Measurements from ENCODE around the gene C8G.
A peak's percentile ranks its signal among the peaks of the same experiment; 100 is the strongest.

C8G gene

DNA sequence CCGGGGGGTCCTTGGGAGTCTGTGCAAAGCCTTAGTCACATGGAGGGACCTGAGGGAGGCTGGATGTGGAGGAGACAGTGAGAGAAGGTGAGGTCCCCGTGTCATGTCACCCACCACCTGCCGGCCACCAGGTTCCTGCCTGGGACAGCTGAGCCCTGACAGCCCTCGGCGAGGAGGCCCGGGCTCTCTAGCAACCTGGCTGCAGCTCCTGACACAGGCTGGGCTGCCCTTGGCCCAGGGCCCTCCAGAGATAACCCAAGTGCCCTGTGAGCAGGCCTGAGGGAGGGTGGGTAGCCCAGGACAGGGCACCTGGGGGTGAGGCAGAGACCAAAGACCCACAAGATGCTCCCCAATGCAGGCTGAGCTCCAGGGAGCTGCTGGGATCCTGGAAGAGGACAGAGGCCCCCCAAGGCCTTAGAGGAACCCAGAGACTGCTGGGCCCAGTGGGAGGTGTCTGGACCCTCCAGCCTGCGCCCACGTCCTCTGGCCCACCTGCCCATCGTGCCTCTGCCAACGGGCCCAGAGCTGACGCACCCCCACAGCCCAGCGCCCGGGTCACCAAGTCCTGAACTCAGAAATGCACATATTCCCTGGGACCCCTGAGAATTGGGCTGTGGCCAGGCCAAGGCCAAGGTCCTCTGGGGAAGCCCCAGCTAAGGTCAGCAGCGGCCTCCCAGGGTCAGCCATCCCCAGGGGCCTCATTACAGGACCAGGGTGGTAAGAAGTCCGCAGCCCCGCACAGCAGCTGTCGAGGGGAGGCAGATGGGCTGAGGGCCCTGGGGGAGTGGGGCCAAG lies 23.5 kb downstream of the C8G start:
- DNase-seq (ENCODE audit: low read depth) = no peak

GRCh38 chr9:136969150-136969549 lies 24.1 kb downstream of the C8G start:
- DNase-seq (ENCODE audit: low read depth) = no peak

DNA sequence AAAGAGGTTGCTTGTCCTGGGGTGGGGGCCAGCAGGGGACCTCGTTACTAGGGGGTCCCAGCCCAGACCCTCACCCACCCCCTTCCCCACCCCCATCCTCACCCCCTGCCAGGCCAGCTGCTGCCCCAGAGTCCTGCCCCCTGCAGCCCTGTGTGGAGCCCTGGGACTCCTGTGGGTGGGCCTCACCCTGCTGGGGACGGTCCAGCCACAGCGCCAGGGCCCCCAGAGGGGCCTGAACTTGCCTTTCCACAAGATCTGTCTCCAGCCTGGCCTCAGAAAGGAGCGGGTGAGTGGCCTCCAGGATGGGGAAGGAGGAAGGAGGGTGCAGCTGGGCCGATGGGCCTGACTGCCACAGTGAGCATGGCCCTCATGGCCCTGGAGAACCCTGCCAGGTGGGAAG lies 24.7 kb downstream of the C8G start:
- DNase-seq (ENCODE audit: low read depth) = no peak

- DNase-seq (ENCODE audit: low read depth) = no peak
These were observed 25.3 kb downstream of the C8G start for GRCh38 chr9:136970361-136970760.

DNA sequence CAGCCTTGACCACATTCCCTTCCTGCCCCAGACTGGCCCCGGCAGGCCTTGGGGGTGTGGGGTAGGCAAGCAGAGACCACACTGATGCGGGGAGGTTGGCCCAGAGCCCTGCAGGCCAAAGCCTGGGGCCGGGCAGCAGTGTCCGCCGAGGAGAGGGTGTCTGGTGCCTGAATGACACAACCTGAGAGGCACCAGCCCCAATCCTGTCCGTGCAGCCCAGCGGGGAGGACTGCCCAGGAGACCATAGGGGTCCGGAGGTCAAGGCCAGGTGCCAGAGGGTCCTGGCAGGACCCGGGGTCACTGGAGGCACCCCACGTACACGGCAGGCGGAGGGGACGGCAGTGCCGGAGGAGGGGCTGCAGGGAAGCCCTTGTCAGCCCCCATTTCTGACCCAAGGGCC lies 26.7 kb downstream of the C8G start:
- DNase-seq (ENCODE audit: low read depth) = no peak

GRCh38 chr9:136972335-136972734 lies 27.3 kb downstream of the C8G start:
- no peak for DNase-seq (ENCODE audit: low read depth)

DNA sequence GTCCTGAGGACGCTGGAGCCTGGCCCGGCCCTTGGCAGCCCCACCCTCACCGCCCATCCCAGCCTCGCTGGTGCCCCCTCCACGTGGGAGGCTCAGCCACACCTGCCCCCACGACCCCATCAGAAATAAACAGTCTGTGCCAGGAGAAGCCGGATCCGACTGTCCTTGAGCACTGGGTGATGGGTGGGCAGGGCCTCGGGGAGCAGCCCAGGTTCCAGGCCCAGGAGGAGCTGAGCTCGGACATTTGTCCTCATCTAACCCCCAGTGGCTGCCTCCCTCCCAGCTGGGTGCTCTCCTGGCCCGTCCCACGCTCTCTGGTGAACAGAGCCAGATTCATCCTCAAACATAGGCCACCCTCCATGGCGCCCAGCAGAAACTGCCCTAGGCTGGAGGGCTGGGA lies 27.7 kb downstream of the C8G start:
- no peak for DNase-seq (ENCODE audit: low read depth)

DNA sequence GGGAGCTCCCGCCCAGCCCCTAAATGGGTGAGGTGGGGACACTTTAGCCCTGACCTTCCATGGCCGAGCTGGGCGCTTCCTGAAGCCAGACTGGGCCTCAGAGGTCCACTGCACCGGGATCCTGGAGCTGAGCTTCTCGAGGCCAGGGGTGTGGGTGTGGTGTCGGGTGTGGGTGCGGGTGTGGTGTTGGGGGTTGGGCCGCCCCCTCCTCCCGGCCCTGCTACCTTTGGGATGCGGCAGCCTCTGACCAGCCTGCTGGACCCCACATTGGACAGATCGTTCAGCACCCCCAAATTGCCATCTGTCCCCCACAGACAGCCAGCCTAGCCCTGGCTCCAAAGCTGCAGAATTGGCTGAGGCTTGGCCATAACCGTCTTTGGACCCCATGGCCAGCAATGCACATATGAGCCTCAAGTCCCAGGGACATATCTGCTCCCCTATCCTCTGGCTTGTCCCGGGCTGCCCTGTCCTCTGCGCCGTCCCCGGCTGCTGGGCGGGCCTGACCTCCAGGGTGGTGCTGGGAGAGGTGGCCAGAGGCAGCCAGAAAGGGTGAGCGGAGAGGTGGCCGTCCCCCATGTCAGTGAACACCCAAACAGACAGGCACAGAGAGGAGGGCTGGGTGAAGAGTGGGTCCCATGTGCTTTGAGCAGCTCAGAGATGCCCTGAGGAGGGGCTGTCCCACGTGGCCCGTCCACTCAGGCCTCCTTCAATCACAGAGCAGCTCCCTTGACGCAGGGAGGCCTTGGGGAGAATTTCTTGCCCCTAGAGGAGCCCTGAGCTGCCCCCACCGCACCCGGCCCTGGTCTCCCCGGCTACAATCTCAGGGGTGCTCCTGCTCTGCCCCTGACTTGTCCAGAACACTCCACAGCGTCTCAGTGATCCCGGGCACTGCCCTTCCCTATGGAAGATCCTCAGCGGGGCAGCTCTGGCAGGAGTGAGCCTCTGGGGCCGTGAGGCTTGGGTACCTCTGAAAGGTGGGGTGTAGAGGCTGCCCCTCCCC lies 28.9 kb downstream of the C8G start:
- no peak for DNase-seq (ENCODE audit: low read depth)

- DNase-seq (ENCODE audit: low read depth) = no peak
These were observed 29.9 kb downstream of the C8G start for GRCh38 chr9:136974817-136975535.

DNA sequence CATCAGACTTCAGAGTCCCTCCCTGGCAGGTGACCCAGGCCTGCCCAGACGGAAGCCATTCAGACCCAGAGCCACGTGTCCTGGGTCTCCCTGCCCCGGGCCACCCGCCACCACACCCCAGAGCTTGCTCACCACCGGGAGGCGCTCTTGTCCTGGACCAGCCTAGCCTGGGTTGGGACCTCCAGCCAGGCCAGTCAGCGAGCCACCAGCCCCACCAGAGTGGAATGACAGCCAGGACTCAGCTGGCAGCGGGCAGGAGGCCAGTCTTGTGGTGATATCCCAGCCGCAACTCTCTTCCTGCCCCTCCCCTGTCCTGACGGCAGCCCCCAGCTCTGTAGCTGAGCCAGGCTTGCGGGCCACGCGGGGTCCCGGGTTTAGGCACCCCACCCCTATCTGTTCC lies 30.6 kb downstream of the C8G start:
- DNase-seq (ENCODE audit: low read depth) = no peak

DNA sequence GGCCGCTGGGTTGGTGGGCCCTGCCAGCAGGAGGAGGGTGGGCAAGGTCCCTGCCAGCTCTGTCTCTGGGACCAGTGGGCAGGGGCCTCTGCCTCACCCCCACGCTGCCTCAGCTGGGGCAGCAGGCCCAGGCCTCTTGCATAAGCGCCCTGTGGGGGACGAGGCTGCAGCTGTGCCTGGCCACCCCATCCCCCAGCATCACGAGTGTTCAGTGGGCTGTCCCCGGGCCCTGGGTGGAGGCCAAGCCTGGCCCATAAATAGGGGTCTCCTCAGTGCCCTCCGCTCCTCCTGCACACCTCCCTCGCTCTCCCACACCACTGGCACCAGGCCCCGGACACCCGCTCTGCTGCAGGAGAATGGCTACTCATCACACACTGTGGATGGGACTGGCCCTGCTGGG lies 32.2 kb downstream of the C8G start, which contains the start of gene PTGDS:
TSS of gene PTGDS (plus strand) at position 282 of the 400 bp plus-strand sequence. CDS start at position 357, 75 bp downstream.
- no peak for DNase-seq (ENCODE audit: low read depth)

DNA sequence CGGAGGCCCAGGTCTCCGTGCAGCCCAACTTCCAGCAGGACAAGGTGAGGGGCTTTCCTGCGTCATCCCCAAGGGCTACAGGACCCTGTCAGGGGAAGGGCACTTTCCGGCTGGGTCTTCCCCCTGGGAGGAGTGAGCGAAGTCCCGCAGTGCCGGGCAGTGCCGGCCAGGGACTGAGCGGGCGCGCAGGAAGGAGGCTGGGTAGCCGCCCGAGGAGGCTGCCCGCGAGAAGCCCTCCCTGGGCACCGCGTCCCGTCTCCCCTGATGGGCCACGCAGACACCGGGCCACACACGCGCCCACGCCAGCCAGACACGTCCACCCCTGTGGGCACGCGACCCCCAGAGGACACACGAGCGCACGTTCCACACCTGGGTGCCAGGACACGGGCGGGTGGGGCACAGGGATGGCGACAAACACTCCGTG lies 32.6 kb downstream of the C8G start:
- no peak for DNase-seq (ENCODE audit: low read depth)

GRCh38 chr9:136978073-136978864 lies 33.2 kb downstream of the C8G start:
- DNase-seq (ENCODE audit: low read depth) = peak; percentile 51

DNA sequence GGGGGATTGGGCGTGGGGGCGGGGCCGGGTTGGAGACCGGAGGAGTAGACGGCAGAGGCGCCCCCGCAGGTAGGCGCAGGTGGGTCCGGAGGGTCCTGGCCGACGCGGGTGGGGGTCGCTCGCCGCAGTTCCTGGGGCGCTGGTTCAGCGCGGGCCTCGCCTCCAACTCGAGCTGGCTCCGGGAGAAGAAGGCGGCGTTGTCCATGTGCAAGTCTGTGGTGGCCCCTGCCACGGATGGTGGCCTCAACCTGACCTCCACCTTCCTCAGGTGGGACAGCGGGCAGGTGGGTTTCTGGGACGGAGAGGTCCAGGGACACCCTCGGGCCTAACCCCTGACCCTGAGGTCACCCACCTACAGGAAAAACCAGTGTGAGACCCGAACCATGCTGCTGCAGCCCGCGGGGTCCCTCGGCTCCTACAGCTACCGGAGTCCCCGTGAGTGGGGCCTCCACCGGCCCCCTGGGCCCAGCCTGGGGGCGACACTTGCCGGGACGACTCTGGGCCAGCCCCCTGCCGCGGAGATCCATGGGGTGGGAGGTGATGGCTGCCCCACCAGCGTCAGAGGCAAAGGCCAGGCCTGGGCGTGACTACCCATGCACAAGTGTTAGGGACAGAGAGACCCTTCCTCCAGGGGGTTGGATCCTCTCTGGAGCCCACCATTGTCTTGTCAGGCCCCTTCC lies 34.0 kb downstream of the C8G start:
- no peak for DNase-seq (ENCODE audit: low read depth)

GRCh38 chr9:136979769-136980587 lies 34.9 kb downstream of the C8G start:
- DNase-seq (ENCODE audit: low read depth) = no peak

DNA sequence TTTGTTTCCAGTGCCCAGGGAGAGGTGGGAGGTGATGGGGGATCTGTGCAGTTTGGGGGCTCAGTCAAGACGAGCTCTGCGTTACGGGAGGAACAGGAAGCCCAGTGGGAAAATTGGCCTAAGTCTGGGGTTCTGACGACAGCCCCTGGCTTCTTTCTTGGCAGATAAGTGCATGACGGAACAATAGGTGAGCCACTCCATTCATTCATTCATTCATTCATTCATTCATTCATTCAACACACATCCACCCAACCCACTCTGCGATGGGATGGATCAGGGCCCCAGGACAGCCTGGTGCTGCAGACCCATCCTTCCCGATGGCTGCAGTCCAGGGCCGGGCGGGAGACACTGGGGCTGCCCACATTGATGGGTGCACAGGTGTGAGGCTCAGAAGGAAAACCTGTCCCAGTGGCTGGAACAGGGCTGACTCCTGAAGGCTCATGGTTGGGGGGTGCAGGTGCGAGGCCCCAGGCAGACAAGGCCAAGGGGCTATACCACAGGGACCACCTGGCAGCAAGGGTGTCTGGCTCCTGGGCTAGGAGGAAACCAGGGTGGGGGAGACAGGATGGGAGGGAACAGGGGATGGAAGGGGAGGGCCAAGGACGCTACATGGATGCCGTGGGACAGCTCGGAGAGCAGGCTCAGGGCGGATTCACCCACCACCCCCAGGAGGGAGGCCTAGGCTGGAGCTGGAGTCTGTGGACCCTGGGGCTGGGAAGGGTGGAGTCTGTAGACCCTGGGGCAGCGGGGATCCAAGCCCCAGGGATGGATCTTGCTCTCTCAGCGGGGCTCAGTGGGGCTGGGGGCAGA lies 35.8 kb downstream of the C8G start:
- no peak for DNase-seq (ENCODE audit: low read depth)

DNA sequence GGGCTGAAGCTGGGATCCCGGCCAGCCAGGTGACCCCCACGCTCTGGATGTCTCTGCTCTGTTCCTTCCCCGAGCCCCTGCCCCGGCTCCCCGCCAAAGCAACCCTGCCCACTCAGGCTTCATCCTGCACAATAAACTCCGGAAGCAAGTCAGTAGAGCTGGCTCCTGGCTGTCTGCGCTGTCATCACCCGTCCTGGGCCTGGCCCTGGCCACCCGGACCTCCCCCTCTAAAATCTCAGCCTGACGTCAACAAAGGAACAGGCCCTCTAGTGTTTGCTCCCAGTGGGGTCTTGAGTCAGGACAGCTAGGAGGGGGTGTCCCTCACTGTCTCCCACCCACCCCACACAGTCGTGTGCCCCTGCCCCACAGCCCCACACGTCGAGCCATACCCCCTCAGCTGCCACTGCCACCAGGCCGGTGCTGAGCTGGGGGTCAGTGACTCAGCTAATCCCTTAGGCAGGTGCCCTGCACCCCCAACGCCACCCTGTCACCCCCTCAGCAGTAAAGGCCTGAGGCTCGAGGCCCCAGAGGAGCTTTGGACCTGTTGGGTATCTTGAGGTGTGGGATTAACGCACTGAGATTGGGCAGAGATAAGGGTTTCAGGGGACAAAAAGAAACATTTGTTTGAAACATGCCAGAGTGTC lies 36.7 kb downstream of the C8G start:
- no peak for DNase-seq (ENCODE audit: low read depth)

DNA sequence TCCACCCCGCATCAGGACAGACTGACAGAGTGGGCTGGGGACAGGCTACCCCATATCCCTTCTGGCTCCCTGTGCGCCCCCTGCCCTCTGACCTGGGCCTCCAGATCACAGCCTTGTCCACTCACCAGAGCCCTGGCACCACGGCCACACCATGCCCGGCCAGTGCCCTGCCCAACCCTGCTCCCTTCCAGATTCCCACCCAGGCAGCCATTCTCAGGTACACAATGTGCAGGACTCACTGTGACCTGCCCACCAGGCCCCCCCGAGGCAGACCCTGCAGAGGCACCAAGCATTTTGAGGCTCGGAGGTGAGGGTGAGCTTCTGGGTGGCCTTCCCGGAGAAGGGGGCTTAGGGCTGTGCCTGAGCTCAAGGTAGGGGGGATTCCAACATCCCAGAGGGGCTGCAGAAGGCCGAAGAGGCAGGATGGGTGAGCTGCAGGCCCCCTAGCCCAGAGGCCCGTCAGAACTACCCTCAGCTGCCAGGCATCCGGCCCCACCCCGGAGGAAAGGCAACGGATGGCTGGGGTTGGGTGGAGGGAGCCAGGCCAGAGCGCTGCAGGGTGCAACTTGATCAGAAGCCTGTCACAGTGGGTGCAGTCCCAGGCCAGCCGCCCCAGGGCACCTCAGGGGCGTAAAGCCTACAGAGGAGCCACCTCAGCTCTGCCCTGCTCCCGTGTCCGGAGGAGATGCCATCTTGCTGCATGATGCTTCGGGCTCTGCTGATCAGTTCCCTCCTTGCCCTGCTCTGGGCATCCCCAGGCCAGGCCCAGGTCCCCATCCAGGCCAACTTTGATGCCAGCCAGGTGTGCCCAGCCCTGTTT lies 37.4 kb downstream of the C8G start, which contains the start of gene LCNL1:
TSS of gene LCNL1 (plus strand) at position 762 of the 820 bp plus-strand sequence. CDS start 594 bp downstream, outside the sequence.
- DNase-seq (ENCODE audit: low read depth) = no peak

All from stimulated activated CD8-positive, alpha-beta memory T cell treated with anti-CD3 and anti-CD28 coated beads, Interleukin-12 subunit alpha, Interleukin-12 subunit beta, amount 100 ng/mL, for 1 hour (primary cell).